Liver (tissue), 3 donors: ENCODE data around the gene ANKRD33B.

Source experiments
- ATF3 ChIP-seq: IDR thresholded peaks from 2 replicates; pipeline ENCODE4 v1.6.1; 2016; ENCODE audit warnings: antibody characterized with exemption
- CTCF ChIP-seq: fragments of 150-350 bp; IDR thresholded peaks from 2 replicates; pipeline ENCODE4 v1.5.1; 2017; ENCODE audit warnings: improper control_type of control experiment, low read depth, low read length; ENCODE audit not compliant: missing input control
- GABPA ChIP-seq, 2 donors: IDR thresholded peaks in 1 of 2; conservative IDR thresholded peaks in 1 of 2; 2 replicates each; pipeline ENCODE4 v1.6.1; 2016; ENCODE audit warnings: antibody characterized with exemption in 2 of 2, mild to moderate bottlenecking in 1 of 2, moderate library complexity in 1 of 2
- HNF4A ChIP-seq, 2 donors: conservative IDR thresholded peaks; 2 replicates each; pipeline ENCODE4 v1.6.1; 2016; ENCODE audit warnings: antibody characterized with exemption in 2 of 2, mild to moderate bottlenecking in 2 of 2
- JUND ChIP-seq, 2 donors: IDR thresholded peaks; 2 replicates each; pipeline ENCODE4 v1.6.1; 2016; ENCODE audit warnings: antibody characterized with exemption in 2 of 2
- MAX ChIP-seq: IDR thresholded peaks from 2 replicates; pipeline ENCODE4 v1.6.1; 2016; ENCODE audit warnings: antibody characterized with exemption
- RAD21 ChIP-seq, 2 donors: IDR thresholded peaks; 2 replicates each; pipeline ENCODE4 v1.6.1; 2016; ENCODE audit warnings: antibody characterized with exemption in 2 of 2, mild to moderate bottlenecking in 2 of 2
- REST ChIP-seq: IDR thresholded peaks from 2 replicates; pipeline ENCODE4 v1.6.1; 2016; ENCODE audit warnings: antibody characterized with exemption, mild to moderate bottlenecking
- RXRA ChIP-seq, 2 donors: IDR thresholded peaks; 2 replicates each; pipeline ENCODE4 v1.6.1; 2017 to 2018; ENCODE audit warnings: antibody characterized with exemption in 2 of 2, mild to moderate bottlenecking in 1 of 2
- SP1 ChIP-seq: IDR thresholded peaks from 2 replicates; pipeline ENCODE4 v1.6.1; 2018; ENCODE audit warnings: antibody characterized with exemption, mild to moderate bottlenecking
- ZBTB33 ChIP-seq: IDR thresholded peaks from 2 replicates; pipeline ENCODE4 v1.6.1; 2016; ENCODE audit warnings: antibody characterized with exemption
- donor health status: healthy.
- donor health status: healthy.

- no peak for TF ChIP-seq RAD21 (IDR thresholded peaks at IDR 0.05)
- no peak for TF ChIP-seq HNF4A (conservative IDR thresholded peaks at IDR 0.05)
- TF ChIP-seq ATF3 = no peak
- no peak for TF ChIP-seq CTCF
- TF ChIP-seq MAX = no peak
- TF ChIP-seq GABPA (IDR thresholded peaks at IDR 0.05 in 1 of 2, conservative IDR thresholded peaks at IDR 0.05 in 1 of 2) = no peak
- TF ChIP-seq JUND (IDR thresholded peaks at IDR 0.05) = no peak
- TF ChIP-seq ZBTB33 = no peak
- TF ChIP-seq REST = no peak
- no peak for TF ChIP-seq RXRA (IDR thresholded peaks at IDR 0.05)
- no peak for TF ChIP-seq SP1
These were observed 14.4 kb downstream of the ANKRD33B start for GRCh38 chr5:10578293-10578665.
